Mesothelial cell of epicardium (in vitro differentiated cells): ENCODE data around the gene THRB. TPM values are rescaled to one million over a fixed set of nuclear protein-coding genes. Genes with fewer than 3 reads are reported as not detected.
A peak's percentile ranks its signal among the peaks of the same experiment; 100 is the strongest.

Experiments used
- DNase-seq, 2 experiments: peaks; one replicate each; pipeline ENCODE4 v3.0.0; 2021; ENCODE audit warnings: low spot score in 2 of 2; ENCODE audit not compliant: unreplicated experiment in 2 of 2
- H3K27ac Mint-ChIP-seq: 2 replicates; pipeline ENCODE4 v1.8.0; 2021; ENCODE audit warnings: mixed read lengths
- H3K27me3 Mint-ChIP-seq: 2 replicates; pipeline ENCODE4 v1.8.0; 2021; ENCODE audit warnings: low read depth, mixed read lengths
- H3K36me3 Mint-ChIP-seq: 2 replicates; pipeline ENCODE4 v1.8.0; 2021; ENCODE audit warnings: mixed read lengths
- H3K4me1 Mint-ChIP-seq: 2 replicates; pipeline ENCODE4 v1.8.0; 2021; ENCODE audit warnings: mixed read lengths
- H3K4me3 Mint-ChIP-seq: 2 replicates; pipeline ENCODE4 v1.8.0; 2021; ENCODE audit warnings: mild to moderate bottlenecking, moderate library complexity, mixed read lengths
- H3K9me3 Mint-ChIP-seq: 2 replicates; pipeline ENCODE4 v1.8.0; 2021; ENCODE audit warnings: mixed read lengths
- CTCF ChIP-seq: fragments of 200-600 bp; sonication (generic); IDR thresholded peaks from one replicate; pipeline ENCODE4 v1.5.0; 2021; ENCODE audit warnings: antibody characterized with exemption; ENCODE audit not compliant: unreplicated experiment
- total RNA-seq: library from RNA; stranded (reverse); gene quantifications from 3 replicates; pipeline ENCODE4 v1.2.1, GENCODE V29; 2021

Gene THRB
- total RNA-seq, 1 donor from 2014 or later, result 3.4 TPM

GRCh38 chr3:24525022-24525421 lies 30.4 kb upstream of the THRB start:
- Mint-ChIP-seq H3K4me3 (no peak overlapping the region), H3K27ac (no peak overlapping the region), H3K4me1 (peaks cover 18% of the 10 kb centered on the region), H3K36me3 (no peaks in the 10 kb centered on the region), H3K9me3 (no peaks in the 10 kb centered on the region), H3K27me3 (peaks cover 50% of the 10 kb centered on the region)
- TF ChIP-seq CTCF, result no peak
- DNase-seq, result no peak

DNA sequence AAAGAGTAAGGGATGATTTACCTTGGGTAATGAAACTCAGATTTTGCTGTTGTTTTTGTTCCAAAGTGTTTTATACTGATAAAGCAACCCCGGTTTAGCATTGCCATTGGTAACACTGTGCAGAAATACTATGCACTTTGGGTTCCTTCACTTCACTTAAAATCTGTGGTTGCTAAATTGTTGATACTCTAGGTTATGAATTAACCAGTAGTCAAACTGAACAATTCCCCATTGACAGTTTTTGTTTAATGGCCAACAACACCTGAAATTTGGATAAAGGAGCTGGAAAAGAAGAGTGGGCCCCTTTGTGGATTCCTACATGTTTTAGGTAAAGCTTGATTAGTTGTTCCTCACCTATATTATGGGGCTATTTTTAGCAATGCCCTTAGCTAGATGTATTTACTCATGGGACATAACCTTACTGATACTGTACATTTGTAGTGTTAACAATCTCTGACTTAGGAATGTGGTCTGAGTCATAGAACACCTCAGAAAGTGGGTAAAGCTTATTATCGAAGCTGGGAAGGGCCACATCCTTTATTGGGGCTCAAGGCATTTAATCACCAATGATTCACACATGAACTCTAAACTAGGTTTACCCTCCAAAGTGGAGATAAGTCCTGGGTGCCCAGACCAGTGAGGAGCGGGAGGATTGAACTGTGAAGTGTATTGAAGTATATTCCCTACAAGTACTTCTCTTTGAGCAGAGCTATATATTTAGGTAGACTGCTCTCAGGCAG lies 29.5 kb upstream of the THRB start:
- no peak overlapping the region for H3K27ac Mint-ChIP-seq
- TF ChIP-seq CTCF, result no peak
- peaks cover 55% of the 10 kb centered on the region for H3K27me3 Mint-ChIP-seq
- peaks cover 22% of the 10 kb centered on the region for H3K4me1 Mint-ChIP-seq
- H3K4me3 Mint-ChIP-seq, result no peak overlapping the region
- DNase-seq, result no peak
- no peaks in the 10 kb centered on the region for H3K9me3 Mint-ChIP-seq
- no peaks in the 10 kb centered on the region for H3K36me3 Mint-ChIP-seq

GRCh38 chr3:24523215-24523614 lies 28.6 kb upstream of the THRB start:
- Mint-ChIP-seq H3K27me3 (peaks cover 65% of the 10 kb centered on the region), H3K4me3 (no peak overlapping the region), H3K36me3 (no peaks in the 10 kb centered on the region), H3K4me1 (peaks cover 23% of the 10 kb centered on the region), H3K27ac (no peak overlapping the region), H3K9me3 (no peaks in the 10 kb centered on the region)
- TF ChIP-seq CTCF, result no peak
- DNase-seq, result no peak

- peak; percentile 21 to 40 for DNase-seq
- Mint-ChIP-seq H3K4me3 (peak overlapping the region; percentile 65), H3K27me3 (peaks cover 72% of the 10 kb centered on the region), H3K36me3 (no peaks in the 10 kb centered on the region), H3K9me3 (no peaks in the 10 kb centered on the region), H3K4me1 (peaks cover 23% of the 10 kb centered on the region), H3K27ac (no peak overlapping the region)
- no peak for TF ChIP-seq CTCF
Measured at GRCh38 chr3:24522146-24522579, 27.5 kb upstream of the THRB start.

GRCh38 chr3:24521420-24522145 lies 26.9 kb upstream of the THRB start:
- Mint-ChIP-seq H3K27me3 (peaks cover 73% of the 10 kb centered on the region), H3K4me1 (peaks cover 21% of the 10 kb centered on the region), H3K9me3 (no peaks in the 10 kb centered on the region), H3K36me3 (no peaks in the 10 kb centered on the region), H3K27ac (peak overlapping the region; percentile 3), H3K4me3 (peak overlapping the region; percentile 65)
- peak; percentile 36 to 66 for DNase-seq
- TF ChIP-seq CTCF, result no peak
